ENCODE results near the gene CLEC2D.

DNA sequence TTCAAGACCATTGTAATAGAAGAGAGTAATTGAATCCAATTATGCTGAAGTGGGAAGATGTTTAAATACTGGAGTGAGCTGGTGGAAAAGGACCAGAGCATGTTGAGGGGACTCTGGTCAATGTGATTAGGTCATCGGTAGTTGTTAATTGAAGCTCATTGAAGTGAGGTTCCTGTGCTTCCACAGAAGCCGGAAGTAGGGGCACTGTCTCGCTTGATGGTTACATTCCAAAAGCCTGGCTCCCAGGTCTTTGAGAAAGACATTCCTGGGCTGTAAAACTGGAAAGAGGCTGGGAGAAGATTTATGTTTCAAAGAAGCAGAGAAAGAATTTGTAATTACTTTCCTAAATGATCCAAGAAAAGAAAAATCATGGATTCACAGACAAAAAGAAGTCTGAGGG, 75.7 kb downstream of the CLEC2D start:
- TF ChIP-seq, protein P1, sequence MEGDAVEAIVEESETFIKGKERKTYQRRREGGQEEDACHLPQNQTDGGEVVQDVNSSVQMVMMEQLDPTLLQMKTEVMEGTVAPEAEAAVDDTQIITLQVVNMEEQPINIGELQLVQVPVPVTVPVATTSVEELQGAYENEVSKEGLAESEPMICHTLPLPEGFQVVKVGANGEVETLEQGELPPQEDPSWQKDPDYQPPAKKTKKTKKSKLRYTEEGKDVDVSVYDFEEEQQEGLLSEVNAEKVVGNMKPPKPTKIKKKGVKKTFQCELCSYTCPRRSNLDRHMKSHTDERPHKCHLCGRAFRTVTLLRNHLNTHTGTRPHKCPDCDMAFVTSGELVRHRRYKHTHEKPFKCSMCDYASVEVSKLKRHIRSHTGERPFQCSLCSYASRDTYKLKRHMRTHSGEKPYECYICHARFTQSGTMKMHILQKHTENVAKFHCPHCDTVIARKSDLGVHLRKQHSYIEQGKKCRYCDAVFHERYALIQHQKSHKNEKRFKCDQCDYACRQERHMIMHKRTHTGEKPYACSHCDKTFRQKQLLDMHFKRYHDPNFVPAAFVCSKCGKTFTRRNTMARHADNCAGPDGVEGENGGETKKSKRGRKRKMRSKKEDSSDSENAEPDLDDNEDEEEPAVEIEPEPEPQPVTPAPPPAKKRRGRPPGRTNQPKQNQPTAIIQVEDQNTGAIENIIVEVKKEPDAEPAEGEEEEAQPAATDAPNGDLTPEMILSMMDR (IDR thresholded peaks at IDR 0.05): no peak
- TF ChIP-seq ZFX (IDR thresholded peaks at IDR 0.05; ENCODE audit: borderline replicate concordance): no peak
